Muscle of arm (tissue), 14 donors: Measurements from ENCODE around the gene ANKFY1. TPM values are rescaled to one million over a fixed set of nuclear protein-coding genes. Genes with fewer than 3 reads are reported as not detected.

Source experiments
- DNase-seq: peaks from one replicate; pipeline ENCODE4 v3.0.0-alpha.2; 2013
- long read RNA-seq, 11 donors: transcript quantifications; one replicate each; lab custom pipeline, GENCODE V29; 2026
- polyA plus RNA-seq, 12 donors: library from polyadenylated mRNA; unstranded; fragments of 120-200 nt; gene quantifications; one replicate each; pipeline ENCODE4 v1.2.1, GENCODE V29; 2013; ENCODE audit not compliant: insufficient read length in 12 of 12

Gene ANKFY1, protein sequence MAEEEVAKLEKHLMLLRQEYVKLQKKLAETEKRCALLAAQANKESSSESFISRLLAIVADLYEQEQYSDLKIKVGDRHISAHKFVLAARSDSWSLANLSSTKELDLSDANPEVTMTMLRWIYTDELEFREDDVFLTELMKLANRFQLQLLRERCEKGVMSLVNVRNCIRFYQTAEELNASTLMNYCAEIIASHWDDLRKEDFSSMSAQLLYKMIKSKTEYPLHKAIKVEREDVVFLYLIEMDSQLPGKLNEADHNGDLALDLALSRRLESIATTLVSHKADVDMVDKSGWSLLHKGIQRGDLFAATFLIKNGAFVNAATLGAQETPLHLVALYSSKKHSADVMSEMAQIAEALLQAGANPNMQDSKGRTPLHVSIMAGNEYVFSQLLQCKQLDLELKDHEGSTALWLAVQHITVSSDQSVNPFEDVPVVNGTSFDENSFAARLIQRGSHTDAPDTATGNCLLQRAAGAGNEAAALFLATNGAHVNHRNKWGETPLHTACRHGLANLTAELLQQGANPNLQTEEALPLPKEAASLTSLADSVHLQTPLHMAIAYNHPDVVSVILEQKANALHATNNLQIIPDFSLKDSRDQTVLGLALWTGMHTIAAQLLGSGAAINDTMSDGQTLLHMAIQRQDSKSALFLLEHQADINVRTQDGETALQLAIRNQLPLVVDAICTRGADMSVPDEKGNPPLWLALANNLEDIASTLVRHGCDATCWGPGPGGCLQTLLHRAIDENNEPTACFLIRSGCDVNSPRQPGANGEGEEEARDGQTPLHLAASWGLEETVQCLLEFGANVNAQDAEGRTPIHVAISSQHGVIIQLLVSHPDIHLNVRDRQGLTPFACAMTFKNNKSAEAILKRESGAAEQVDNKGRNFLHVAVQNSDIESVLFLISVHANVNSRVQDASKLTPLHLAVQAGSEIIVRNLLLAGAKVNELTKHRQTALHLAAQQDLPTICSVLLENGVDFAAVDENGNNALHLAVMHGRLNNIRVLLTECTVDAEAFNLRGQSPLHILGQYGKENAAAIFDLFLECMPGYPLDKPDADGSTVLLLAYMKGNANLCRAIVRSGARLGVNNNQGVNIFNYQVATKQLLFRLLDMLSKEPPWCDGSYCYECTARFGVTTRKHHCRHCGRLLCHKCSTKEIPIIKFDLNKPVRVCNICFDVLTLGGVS
- 10 to 100 TPM in 11 of 12 donors, not detected in 1; 25.8 to 66.8 (median 32.6) TPM for polyA plus RNA-seq
- long read RNA-seq, donor 1: 0 reads
- long read RNA-seq, donor 2: 0 reads
- long read RNA-seq, donor 3, partial matches to known transcripts: 0 of 1 reads
- long read RNA-seq, donor 3, other reads (novel, unspliced or antisense): 0 of 1 reads
- long read RNA-seq, donor 4: 0 reads
- long read RNA-seq, donor 5, full-length matches to known transcripts: 5 of 5 reads
- long read RNA-seq, donor 5, partial matches to known transcripts: 0 of 5 reads
- long read RNA-seq, donor 5, other reads (novel, unspliced or antisense): 0 of 5 reads
- long read RNA-seq, donor 6, full-length matches to known transcripts: 2 of 2 reads
- long read RNA-seq, donor 6, partial matches to known transcripts: 0 of 2 reads
- long read RNA-seq, donor 6, other reads (novel, unspliced or antisense): 0 of 2 reads
- long read RNA-seq, donor 7, partial matches to known transcripts: 0 of 2 reads
- long read RNA-seq, donor 7, other reads (novel, unspliced or antisense): 0 of 2 reads
- long read RNA-seq, donor 8, full-length matches to known transcripts: 8 of 8 reads
- long read RNA-seq, donor 8, partial matches to known transcripts: 0 of 8 reads
- long read RNA-seq, donor 8, other reads (novel, unspliced or antisense): 0 of 8 reads
- long read RNA-seq, donor 9: 0 reads
- long read RNA-seq, donor 10, full-length matches to known transcripts: 2 of 2 reads
- long read RNA-seq, donor 10, partial matches to known transcripts: 0 of 2 reads
- long read RNA-seq, donor 10, other reads (novel, unspliced or antisense): 0 of 2 reads
- long read RNA-seq, donor 11, full-length matches to known transcripts: 2 of 2 reads
- long read RNA-seq, donor 11, partial matches to known transcripts: 0 of 2 reads
- long read RNA-seq, donor 11, other reads (novel, unspliced or antisense): 0 of 2 reads

DNA sequence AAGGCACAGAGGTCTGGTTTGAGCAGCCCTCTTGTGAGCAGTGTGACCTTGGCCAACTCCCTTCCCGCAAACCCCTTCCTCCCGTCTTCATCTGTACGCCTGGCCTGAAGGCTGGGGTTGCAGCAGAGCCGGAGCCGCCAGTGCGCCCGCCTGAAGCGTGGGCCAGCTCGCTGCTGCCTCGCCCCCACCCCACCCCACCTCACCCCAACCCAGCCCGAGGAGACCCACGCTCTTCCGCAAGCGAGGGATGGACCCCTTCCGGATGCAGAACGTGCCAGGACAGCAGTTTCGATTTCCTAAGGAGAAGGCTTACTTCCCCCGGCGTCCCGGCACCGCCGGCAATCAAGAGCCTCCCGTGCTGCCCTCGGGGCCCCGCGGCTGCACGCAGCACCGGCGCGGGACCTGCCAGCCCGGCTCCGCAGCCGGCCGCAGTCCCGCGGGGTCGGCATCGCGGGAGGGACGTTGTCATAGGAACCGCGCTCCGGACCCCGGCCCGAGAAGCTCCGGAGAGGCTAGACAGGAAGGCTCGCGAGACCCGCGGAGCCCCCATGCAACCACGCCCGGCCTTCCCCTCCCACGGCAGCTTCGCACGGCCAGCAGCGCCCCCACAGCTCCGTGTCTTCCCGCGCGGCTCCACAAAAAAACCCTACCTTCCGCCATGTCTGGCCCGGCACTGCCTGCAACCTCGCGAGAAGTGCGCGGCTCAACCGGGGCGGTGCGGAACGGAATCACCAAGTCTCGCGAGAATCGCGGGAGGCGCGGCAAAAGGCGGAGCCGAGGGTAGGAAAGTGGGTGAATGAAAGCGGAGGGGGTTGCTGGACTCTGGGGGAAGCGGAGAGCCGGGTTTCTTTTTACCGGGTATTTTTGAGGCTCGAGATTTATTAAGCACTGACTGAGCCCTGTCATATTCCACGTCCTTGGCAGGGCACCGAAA is at the start of gene ANKFY1:
ANKFY1 (minus strand) TSS at position 698 of the 934 bp plus-strand sequence; CDS start at position 660, 38 bp downstream.
- DNase-seq: peak; percentile 98

DNA sequence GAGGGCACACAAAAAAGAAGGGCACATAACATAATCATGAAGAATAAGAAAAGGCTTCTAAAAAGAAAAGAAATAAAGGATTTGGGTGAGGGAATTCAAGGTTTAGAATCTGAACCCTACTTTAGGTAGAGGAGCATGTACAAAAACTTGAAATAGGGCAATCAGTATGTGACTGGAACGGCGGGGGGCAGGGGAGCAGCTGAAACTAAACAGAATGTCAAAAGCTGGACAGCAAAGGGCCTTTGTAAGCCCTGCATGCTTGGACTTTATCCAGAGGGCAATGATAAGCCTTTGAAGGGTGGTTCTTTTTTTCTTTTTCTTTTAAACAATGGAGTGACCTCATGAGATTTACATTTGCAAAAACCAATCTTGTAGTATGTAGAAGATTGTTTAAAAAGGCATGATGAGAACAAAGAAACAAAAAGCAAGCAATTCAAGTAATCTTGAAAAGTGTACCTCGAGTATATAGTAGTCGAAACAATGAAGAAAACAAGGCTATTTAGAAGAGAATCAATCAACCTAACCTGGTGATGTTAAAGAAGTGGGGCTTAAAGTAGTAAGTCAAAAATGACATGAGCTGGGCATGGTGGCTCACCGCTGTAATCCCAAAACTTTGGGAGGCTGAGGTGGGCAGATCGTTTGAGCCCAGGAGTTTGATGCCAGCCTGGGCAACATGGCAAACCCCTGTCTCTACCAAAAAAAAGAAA is 46.7 kb upstream of the ANKFY1 start:
- no peak for DNase-seq

DNA sequence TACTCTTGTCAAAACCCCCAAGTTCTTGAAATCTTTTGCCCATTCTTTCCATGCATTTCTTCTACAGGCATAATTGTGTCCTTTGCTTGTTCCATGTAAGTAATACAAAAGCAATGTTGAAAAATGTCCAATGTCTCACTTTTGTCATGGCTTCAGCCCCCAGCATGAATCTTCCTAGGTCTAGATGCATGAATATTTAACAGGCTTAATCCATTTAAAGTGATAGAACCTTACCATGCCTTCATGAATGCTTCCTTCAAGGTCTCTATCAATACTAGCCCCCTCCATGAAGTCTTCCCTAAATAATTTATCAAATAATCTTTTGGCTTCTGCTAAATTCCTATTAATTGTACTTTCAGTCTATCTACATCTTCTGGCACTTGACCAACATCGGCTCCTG is 46.1 kb upstream of the ANKFY1 start:
- DNase-seq: no peak

DNA sequence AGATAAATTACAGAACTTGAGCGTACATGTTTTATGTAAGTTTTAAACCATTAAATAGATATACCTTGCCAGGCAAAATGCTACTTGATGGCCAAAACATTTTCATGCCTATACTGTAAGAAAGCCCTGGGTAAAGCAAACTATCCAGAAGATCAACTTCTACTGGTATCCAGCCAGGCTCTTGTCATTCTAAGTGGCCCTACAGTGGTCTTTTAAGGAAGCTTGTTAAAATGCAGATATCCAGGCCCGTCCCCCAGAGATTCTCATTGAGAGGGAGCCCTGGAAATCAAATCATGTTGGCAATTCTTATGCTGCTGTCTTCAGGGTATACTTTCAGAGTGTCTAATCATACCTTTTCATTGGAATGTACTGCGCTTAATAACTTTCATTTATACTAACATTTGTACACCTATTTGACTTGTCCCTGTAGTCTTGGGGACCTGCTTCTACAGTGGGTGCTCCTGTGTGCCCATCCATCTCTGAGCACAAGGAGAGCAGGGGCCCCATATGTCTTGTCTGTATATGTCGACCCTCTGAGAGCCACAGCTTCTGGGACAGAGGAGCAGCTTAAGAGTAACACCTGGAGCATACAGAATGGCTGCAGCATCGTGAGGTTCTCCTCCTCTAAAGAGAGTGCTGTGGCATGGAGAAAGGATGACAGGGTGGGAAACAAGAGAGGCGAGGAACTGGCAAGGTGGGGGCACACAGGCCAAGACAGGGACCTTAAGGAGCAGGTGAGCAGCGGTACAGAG is 43.6 kb upstream of the ANKFY1 start:
- no peak for DNase-seq

DNA sequence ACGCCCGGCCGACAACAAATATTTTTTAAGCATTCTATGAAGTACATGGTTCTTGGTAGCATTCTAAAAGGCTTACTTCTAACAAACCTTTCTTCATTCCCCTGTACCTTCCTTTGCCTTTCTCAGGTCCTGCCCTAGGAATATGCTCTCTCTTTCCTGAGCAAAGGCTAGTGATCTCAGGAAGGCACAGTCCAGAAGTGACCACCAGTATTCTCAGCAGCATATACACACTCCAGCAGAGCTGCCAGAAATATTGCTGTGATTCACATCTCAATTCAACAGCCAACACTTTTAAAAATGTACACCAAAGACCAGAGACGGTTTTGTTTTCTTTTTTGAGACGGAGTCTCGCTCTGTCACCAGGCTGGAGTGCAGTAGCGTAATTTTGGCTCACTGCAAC is 41.4 kb upstream of the ANKFY1 start:
- DNase-seq: no peak

DNA sequence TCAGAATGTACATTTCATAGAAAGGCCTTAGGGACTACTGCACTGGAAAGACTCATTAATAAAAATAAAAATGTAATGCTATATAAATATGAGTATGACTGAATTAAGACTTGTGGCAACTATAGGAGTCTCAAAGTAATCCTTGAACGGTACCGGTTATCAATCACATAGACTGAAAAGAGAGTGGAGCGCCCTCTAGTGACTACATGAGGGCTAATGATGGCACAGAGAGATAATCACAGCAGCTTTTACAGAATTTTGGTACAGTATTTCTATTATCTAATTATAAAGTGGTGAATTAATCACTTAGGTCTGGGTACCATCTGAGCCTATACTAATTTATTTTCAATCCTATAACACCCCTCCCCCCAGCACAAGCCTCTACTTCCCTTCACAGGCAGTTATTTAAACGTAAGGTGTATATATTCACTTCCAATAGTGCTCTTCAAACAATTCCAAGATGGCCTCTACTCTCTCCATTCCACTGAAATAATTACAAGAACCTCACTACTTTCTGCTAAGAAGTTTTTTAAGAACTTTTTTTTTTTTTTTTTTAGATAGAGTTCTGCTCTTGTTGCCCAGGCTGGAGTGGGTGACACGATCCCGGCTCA is 40.7 kb upstream of the ANKFY1 start:
- DNase-seq: peak; percentile 54

DNA sequence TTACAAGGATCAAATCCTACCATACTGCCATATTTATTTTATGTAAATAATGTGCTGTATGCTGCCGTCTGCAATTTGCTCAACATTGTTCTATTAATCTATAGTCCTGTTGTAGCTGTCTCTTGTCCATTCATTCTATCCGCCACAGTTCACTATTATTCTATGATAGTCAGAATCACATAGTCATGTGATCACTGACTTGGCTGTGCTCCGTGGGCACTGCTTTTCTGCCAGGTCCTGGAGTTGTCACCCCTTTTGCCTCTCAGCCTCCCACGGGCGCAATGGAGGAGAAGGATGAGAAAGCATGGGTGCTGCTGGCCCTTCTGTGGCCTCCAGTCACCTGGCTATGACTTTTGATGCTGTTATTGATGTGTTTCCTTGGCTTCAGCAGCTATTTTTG is 37.3 kb upstream of the ANKFY1 start:
- no peak for DNase-seq

DNA sequence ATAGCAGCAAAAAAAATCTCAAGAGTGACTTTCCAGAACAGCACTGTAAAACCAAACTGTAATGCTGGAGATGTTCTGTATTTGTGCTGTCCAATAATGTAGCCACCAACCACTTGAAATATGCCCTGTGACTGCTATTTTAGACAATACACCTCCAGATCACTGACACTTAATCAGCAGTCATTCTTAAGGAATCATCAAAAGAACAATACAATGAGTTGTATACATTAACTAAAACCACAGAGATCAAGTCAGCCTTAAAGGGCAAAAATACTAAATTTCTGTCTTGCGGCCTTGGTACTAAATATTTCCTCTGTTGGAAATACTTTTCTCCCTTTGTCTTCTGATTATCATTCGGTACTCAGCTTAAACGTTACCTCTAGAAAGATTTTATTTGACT is 33.6 kb upstream of the ANKFY1 start:
- no peak for DNase-seq

DNA sequence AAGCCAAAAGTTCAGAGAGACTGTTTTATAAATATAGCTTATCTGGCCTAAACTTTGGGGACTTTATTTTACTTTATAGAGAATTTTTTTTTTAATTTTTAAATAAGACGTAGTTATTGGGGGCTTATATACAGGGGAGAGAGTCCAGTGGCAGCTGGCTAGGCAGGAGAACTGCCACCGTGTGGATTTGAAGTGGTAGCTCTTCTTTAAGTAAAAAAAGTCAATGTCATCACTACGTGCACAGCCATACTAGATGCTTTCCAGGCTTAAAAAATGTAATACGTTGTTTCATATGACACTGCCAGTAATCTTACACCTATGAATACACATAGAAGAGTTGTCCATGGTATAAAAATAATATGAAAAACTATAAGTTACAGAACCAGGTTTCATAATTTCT is 31.9 kb upstream of the ANKFY1 start:
- DNase-seq: no peak

DNA sequence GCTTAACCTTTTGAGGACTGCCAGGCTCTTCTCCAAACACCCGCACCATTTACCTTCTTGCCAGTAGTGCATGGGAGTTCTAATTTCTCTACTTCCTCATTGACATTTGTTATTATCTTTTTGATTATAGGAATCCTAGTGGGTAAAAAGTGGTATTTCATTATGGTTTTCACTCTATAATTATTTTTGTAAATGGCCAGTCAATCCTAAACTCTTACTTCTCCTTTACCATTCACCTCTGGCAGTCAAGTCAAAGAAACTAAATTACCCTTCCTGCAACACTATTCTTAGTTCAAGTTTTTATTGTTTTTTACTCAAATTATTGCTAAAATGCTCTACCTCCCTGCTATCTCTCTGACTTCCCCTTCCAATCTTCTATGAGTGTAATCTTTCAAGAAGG is 29.8 kb upstream of the ANKFY1 start:
- no peak for DNase-seq

DNA sequence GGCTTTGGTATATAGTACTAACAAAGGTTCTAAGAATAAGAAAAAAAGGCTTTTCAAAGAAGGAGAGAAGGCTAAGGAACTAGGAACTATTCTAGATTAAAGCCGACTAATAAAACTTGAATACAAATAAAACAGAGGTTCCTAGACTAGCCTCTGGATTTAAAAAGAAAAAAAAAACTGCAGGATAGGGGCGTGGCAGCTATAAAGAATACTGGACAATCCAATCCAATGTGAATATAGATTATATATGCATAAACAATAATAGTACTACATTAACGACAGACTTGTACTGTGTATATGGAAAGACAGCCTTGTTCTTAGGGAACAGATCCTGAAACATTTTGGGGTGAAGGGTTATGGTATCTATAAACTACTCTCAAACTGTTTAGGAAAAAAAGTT is 23.9 kb upstream of the ANKFY1 start:
- no peak for DNase-seq

DNA sequence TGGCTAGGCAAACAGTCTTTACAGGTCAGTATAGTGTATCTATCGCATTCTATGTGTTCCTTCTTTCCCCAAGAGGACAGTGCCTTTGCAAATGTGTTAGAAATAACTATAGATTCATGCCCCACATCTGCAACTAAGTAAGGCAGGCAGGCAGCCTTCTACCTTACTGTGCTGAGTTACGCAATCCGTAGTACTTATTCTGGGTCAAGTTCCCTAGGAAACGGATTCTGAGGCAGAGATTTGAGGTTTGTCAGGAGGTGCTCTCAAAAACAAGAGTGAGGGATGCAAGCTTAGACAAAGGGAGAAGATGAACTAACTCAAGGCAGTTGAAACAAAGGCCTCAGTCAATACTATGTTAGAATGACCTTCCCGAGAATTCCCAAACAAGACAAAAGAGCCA is 12.7 kb upstream of the ANKFY1 start:
- no peak for DNase-seq

DNA sequence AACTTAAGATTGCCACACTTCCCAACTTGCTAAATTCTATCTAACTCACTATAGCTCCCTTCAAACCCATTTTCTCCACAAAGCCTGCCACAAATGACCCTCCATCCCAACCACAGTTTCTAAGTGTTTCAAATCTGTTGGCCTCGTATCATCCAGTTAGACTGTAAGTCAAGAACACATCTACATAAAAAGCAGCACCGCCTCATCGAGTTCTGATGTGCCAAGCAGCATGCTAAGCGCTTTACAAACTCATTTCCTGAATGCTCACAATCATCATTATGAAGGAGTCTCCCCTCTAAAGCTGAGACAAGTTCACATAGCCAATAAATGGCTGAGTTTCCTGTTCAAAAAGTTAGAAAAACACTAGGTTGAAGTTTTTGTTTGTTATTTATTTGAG is 9.2 kb upstream of the ANKFY1 start:
- no peak for DNase-seq

DNA sequence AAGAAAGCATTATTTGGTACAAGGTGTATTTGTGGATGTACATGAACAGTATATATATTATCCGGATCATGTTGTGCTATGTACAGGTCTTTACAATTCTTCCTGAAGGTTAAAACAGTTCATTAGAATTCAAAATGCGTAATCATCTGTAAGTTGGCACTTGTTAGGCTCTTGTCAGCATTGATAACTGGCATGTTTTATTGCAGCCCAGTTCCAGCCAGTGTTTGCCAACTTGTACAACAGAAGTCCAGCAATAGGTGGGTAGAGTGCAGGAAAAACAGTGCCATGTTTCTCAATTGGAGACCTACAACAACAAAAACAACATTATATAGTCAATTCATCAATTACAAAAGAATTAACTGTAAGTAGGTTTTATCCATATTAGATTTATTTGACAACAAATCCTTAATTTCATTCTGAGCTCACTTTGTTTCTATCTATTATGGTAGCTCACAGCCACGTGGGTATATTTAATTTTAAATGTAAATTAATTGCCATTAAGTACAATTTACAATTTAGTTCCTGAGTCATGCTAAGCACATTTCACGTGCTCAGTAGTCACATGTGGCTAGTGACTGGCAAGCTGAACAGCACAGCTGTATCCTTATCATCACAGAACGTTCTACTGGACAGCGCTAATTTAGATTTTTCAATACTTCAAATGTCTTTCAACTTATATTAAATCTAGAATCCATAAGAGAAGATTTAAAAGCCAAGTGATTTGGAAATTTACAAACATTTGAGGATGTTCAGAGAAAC is 8.6 kb upstream of the ANKFY1 start:
- no peak for DNase-seq

DNA sequence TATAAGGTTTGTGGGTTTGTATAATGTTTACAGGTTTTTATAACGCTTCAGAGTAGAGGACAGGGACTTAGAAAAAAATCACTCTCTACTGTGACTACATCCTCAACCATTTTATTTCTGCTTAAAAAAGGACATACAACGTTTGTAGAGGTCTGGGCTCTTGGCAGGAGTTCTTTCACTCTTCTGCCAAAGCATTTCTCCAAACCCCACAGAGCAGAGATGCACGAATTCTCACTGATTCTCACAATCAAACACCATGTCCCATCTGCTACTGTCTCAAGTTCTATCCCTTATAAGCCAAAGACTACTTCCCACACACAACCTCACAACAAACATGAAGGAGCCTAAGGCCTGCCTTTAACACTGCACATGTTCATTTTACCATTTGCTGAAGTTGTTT is 7.0 kb upstream of the ANKFY1 start:
- peak; percentile 25 for DNase-seq

DNA sequence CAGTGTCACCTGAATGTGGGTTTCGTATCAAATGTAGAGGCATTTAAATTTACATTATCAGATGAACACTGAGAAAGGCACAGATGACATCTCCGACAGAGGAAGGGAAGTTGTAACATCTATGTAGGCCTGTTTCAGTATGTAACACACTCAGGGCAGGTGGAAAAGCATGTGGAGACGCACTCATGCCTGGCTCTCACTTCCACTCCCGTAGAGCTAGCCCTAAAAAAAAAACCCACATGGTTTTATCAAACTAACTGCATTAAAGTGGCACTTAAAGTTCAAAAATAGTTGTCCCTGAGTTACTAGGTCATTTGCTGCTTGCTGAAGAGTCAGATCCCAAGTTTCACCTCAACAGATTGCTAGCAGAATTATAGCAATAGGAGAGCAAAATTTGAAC is 6.1 kb upstream of the ANKFY1 start:
- DNase-seq: no peak
